ENCODE data around the gene NEK4.

DNA sequence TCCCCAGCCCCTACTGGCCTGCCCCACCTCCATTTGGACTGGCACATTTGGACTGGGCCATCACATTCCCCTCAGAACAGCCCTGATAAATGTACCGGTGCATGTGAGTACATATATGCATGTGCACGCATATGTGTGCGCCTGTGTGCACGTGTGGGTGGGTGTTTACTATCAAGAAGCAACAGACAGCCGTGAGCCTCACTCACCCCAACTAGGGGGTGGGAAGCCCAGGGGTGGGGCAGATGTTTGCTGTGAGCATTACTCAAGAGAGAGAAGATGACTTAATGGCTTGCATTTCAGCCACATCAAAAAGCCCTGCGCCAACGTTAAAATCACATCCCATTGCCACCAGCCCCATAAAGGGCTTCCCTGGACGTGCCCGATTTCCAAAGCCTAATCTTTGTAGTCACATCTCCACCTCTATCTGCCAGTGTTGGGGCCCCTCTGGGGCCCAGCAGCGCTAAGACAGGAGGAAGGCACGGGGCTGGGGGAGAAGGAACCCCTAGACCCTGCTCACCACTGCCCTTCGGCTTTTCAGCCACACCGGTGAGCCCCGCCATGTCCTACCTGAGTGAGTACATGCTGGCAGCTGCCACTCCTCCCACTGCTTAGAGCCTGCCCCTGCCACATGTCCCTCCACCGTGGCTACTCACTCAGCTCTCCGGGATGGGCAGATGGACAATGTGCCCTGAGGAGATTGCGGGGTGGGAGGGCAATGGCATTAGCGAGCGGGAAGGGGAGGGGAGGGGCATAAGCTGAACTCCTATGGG, 34.7 kb upstream of the NEK4 start:
- TF ChIP-seq, protein P1, sequence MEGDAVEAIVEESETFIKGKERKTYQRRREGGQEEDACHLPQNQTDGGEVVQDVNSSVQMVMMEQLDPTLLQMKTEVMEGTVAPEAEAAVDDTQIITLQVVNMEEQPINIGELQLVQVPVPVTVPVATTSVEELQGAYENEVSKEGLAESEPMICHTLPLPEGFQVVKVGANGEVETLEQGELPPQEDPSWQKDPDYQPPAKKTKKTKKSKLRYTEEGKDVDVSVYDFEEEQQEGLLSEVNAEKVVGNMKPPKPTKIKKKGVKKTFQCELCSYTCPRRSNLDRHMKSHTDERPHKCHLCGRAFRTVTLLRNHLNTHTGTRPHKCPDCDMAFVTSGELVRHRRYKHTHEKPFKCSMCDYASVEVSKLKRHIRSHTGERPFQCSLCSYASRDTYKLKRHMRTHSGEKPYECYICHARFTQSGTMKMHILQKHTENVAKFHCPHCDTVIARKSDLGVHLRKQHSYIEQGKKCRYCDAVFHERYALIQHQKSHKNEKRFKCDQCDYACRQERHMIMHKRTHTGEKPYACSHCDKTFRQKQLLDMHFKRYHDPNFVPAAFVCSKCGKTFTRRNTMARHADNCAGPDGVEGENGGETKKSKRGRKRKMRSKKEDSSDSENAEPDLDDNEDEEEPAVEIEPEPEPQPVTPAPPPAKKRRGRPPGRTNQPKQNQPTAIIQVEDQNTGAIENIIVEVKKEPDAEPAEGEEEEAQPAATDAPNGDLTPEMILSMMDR (tag by site-specific recombination; IDR thresholded peaks at IDR 0.05): no peak
- TF ChIP-seq ZNF530 (tag by site-specific recombination; IDR thresholded peaks at IDR 0.05; ENCODE audit: low read depth) (no peak), ZNF132 (tag by site-specific recombination; IDR thresholded peaks at IDR 0.05; ENCODE audit: borderline replicate concordance) (no peak), ZFP69B (tag by site-specific recombination; IDR thresholded peaks at IDR 0.05) (no peak), MYNN (tag by site-specific recombination; IDR thresholded peaks at IDR 0.05; ENCODE audit: borderline replicate concordance) (no peak), ZSCAN23 (tag by site-specific recombination; IDR thresholded peaks at IDR 0.05) (no peak), ZNF629 (tag by site-specific recombination; IDR thresholded peaks at IDR 0.05) (no peak)
- TF ChIP-seq, protein P2, sequence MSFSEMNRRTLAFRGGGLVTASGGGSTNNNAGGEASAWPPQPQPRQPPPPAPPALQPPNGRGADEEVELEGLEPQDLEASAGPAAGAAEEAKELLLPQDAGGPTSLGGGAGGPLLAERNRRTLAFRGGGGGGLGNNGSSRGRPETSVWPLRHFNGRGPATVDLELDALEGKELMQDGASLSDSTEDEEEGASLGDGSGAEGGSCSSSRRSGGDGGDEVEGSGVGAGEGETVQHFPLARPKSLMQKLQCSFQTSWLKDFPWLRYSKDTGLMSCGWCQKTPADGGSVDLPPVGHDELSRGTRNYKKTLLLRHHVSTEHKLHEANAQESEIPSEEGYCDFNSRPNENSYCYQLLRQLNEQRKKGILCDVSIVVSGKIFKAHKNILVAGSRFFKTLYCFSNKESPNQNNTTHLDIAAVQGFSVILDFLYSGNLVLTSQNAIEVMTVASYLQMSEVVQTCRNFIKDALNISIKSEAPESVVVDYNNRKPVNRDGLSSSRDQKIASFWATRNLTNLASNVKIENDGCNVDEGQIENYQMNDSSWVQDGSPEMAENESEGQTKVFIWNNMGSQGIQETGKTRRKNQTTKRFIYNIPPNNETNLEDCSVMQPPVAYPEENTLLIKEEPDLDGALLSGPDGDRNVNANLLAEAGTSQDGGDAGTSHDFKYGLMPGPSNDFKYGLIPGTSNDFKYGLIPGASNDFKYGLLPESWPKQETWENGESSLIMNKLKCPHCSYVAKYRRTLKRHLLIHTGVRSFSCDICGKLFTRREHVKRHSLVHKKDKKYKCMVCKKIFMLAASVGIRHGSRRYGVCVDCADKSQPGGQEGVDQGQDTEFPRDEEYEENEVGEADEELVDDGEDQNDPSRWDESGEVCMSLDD (tag by site-specific recombination; IDR thresholded peaks at IDR 0.05): no peak
- TF ChIP-seq, protein P3, sequence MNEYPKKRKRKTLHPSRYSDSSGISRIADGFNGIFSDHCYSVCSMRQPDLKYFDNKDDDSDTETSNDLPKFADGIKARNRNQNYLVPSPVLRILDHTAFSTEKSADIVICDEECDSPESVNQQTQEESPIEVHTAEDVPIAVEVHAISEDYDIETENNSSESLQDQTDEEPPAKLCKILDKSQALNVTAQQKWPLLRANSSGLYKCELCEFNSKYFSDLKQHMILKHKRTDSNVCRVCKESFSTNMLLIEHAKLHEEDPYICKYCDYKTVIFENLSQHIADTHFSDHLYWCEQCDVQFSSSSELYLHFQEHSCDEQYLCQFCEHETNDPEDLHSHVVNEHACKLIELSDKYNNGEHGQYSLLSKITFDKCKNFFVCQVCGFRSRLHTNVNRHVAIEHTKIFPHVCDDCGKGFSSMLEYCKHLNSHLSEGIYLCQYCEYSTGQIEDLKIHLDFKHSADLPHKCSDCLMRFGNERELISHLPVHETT (tag by site-specific recombination; IDR thresholded peaks at IDR 0.05): no peak
